ENCODE results near the gene NEK8. TPM values are rescaled to one million over a fixed set of nuclear protein-coding genes. Genes with fewer than 3 reads are reported as not detected.

Gene NEK8
- polyA plus RNA-seq, 3 donors: 2.7 to 9.6 (median 3.1) TPM

GRCh38 chr17:28714281-28714680, 14.3 kb upstream of the NEK8 start:
- Mint-ChIP-seq H3K36me3 (peaks cover 16 to 24% of the 10 kb centered on the region in 2 donors), H3K4me1 (peaks cover 36% of the 10 kb centered on the region), H3K27ac (peak overlapping the region in 2 of 7 donors; percentile 16 to 63), H3K27me3 (ENCODE audit: low read depth in 3 of 3) (peaks cover 1 to 9% (median 2%) of the 10 kb centered on the region in 3 donors), H3K4me3 (no peak overlapping the region), H3K9me3 (no peaks in the 10 kb centered on the region)
- no peak overlapping the region for H3K4me3 ChIP-seq (replicated peaks in 1 of 3; ENCODE audit: low read depth in 2 of 3, low read length in 3 of 3)
- intact Hi-C loops (cut with micrococcal nuclease): loop anchor here in 1 of 2 donors (10.0 kb wide), 1 partner anchor 69 kb away; the partner anchor contains the start of gene BLTP2
- H2AFZ ChIP-seq (ENCODE audit: insufficient read depth, low read depth, low read length, poor library complexity, severe bottlenecking): no peak overlapping the region
- peaks cover 3 to 21% of the 10 kb centered on the region in 2 donors for H3K36me3 ChIP-seq (replicated peaks in 1 of 2; ENCODE audit: control insufficient read depth in 1 of 2, insufficient read depth in 2 of 2, low read length in 2 of 2)
- H3K4me2 ChIP-seq (replicated peaks; ENCODE audit: extremely low read depth, low read length, poor library complexity, severe bottlenecking): no peak overlapping the region
- peaks cover 42 to 50% of the 10 kb centered on the region in 2 donors for H3K4me1 ChIP-seq (ENCODE audit: control insufficient read depth in 1 of 2, insufficient read depth in 2 of 2, low read length in 2 of 2)
- H4K20me1 ChIP-seq (ENCODE audit: insufficient read depth, low read length): no peaks in the 10 kb centered on the region
- TF ChIP-seq, protein P1, sequence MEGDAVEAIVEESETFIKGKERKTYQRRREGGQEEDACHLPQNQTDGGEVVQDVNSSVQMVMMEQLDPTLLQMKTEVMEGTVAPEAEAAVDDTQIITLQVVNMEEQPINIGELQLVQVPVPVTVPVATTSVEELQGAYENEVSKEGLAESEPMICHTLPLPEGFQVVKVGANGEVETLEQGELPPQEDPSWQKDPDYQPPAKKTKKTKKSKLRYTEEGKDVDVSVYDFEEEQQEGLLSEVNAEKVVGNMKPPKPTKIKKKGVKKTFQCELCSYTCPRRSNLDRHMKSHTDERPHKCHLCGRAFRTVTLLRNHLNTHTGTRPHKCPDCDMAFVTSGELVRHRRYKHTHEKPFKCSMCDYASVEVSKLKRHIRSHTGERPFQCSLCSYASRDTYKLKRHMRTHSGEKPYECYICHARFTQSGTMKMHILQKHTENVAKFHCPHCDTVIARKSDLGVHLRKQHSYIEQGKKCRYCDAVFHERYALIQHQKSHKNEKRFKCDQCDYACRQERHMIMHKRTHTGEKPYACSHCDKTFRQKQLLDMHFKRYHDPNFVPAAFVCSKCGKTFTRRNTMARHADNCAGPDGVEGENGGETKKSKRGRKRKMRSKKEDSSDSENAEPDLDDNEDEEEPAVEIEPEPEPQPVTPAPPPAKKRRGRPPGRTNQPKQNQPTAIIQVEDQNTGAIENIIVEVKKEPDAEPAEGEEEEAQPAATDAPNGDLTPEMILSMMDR (IDR thresholded peaks at IDR 0.05): no peak
- H3K9ac ChIP-seq (ENCODE audit: insufficient read depth, low read length, poor library complexity, severe bottlenecking): no peak overlapping the region
- WGBS (ENCODE audit: insufficient coverage): 100% methylated on average over 1 of the region's 3 CpGs
- H3K9me3 ChIP-seq (replicated peaks in 1 of 2; ENCODE audit: control insufficient read depth in 1 of 2, insufficient read depth in 1 of 2, low read length in 2 of 2): no peaks in the 10 kb centered on the region
- H3K27me3 ChIP-seq (ENCODE audit: control insufficient read depth in 2 of 2, insufficient read depth in 2 of 2, low read length in 2 of 2): no peaks in the 10 kb centered on the region
- no peak for DNase-seq
- H3K27ac ChIP-seq (ENCODE audit: low read depth in 1 of 2, low read length in 2 of 2): no peak overlapping the region
- peaks cover 8% of the 10 kb centered on the region for H3K79me2 ChIP-seq (ENCODE audit: insufficient read depth, low read length)

GRCh38 chr17:28715217-28715616, 13.4 kb upstream of the NEK8 start:
- Histone ChIP-seq H3K9ac (ENCODE audit: insufficient read depth, low read length, poor library complexity, severe bottlenecking) (no peak overlapping the region), H3K9me3 (replicated peaks in 1 of 2; ENCODE audit: control insufficient read depth in 1 of 2, insufficient read depth in 1 of 2, low read length in 2 of 2) (no peaks in the 10 kb centered on the region), H3K27me3 (ENCODE audit: control insufficient read depth in 2 of 2, insufficient read depth in 2 of 2, low read length in 2 of 2) (no peaks in the 10 kb centered on the region), H3K4me1 (ENCODE audit: control insufficient read depth in 1 of 2, insufficient read depth in 2 of 2, low read length in 2 of 2) (peaks cover 44 to 57% of the 10 kb centered on the region in 2 donors), H2AFZ (ENCODE audit: insufficient read depth, low read depth, low read length, poor library complexity, severe bottlenecking) (no peak overlapping the region), H4K20me1 (ENCODE audit: insufficient read depth, low read length) (peaks cover 3% of the 10 kb centered on the region), H3K4me2 (replicated peaks; ENCODE audit: extremely low read depth, low read length, poor library complexity, severe bottlenecking) (no peak overlapping the region), H3K4me3 (replicated peaks in 1 of 3; ENCODE audit: low read depth in 2 of 3, low read length in 3 of 3) (no peak overlapping the region), H3K36me3 (replicated peaks in 1 of 2; ENCODE audit: control insufficient read depth in 1 of 2, insufficient read depth in 2 of 2, low read length in 2 of 2) (peaks cover 3 to 21% of the 10 kb centered on the region in 2 donors), H3K79me2 (ENCODE audit: insufficient read depth, low read length) (peaks cover 12% of the 10 kb centered on the region), H3K27ac (ENCODE audit: low read depth in 1 of 2, low read length in 2 of 2) (no peak overlapping the region)
- peaks cover 35% of the 10 kb centered on the region for H3K4me1 Mint-ChIP-seq
- no peak overlapping the region for H3K27ac Mint-ChIP-seq
- H3K4me3 Mint-ChIP-seq: no peak overlapping the region
- H3K36me3 Mint-ChIP-seq: peaks cover 16 to 24% of the 10 kb centered on the region in 2 donors
- intact Hi-C loops (cut with micrococcal nuclease): loop anchor here (5.0 to 10.0 kb wide), 4 partner anchors 53 to 182 kb away; partner anchors contain the start of genes BLTP2 (in 2 of the 2), FLOT2 (in 1 of the 2), SDF2 (in 1 of the 2) and SUPT6H (in 1 of the 2)
- peaks cover 1 to 9% (median 2%) of the 10 kb centered on the region in 3 donors for H3K27me3 Mint-ChIP-seq (ENCODE audit: low read depth in 3 of 3)
- no peak for DNase-seq
- H3K9me3 Mint-ChIP-seq: no peaks in the 10 kb centered on the region
- WGBS (ENCODE audit: insufficient coverage): no CpG with 5 or more reads among the region's 2 CpGs
- TF ChIP-seq, protein P1 (IDR thresholded peaks at IDR 0.05): no peak
